ENCODE measurements around the gene SPATA2L. TPM values are rescaled to one million over a fixed set of nuclear protein-coding genes. Genes with fewer than 3 reads are reported as not detected.
A peak's percentile ranks its signal among the peaks of the same experiment; 100 is the strongest.

Gene SPATA2L
- polyA plus RNA-seq, 1 donor (not counting 4 experiments of a cell fraction or from before 2014, with no cell fraction given), result 1.7 TPM

DNA sequence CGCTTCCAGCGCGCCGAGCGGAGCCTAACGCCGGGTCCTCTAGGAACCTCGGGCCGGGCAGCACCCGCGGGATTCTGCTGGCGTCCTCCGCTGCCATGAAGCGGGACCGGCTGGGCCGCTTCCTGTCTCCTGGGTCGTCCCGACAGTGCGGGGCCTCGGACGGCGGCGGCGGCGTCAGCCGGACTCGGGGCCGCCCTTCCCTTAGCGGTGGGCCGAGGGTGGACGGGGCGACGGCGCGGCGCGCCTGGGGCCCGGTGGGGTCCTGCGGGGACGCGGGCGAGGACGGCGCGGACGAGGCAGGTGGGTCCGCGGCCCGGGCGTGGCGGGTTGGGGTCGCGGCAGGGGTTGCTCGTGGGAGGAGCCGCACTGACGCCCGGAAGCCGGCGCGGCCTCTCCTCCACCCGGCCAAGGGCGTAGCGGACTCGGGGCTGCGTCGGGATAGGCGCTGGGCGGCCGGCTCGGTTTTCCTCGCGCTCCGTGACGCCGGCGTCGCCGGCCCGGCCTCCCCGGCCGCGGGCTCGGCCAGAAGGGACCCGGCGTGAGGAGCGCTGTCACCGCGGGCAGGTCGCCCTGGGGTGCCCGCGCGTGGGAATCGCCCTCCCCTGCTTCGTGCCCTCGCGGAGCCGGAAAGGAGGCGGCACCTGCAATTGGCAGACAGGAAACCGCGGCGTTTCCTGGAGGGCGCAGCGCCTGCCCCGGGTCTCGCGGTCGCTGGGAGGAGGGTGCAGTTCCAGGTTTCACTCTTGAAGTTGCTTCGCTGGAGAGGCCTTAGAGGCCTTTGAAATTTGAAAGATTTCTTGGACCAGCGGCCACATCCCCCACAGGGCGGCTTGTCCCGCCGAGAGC, 20.3 kb upstream of the SPATA2L start:
- Histone ChIP-seq H2AFZ (ENCODE audit: control insufficient read depth, low read length) (no peak overlapping the region), H3K27me3 (ENCODE audit: control insufficient read depth, extremely low read depth, insufficient read depth, low read length) (no peaks in the 10 kb centered on the region), H3K4me3 (ENCODE audit: control insufficient read depth in 2 of 3, extremely low read depth in 1 of 3, insufficient read depth in 2 of 3, low read depth in 1 of 3, low read length in 3 of 3) (peak overlapping the region; percentile 64 to 84 (median 83)), H3K27ac (ENCODE audit: control insufficient read depth, insufficient read depth, low read length) (peak overlapping the region; percentile 52), H3K9me1 (ENCODE audit: control insufficient read depth, extremely low read depth, insufficient read depth, low read length) (no peaks in the 10 kb centered on the region), H3K4me2 (ENCODE audit: control insufficient read depth, extremely low read depth, insufficient read depth, low read depth, low read length) (peak overlapping the region; percentile 97), H3K4me1 (ENCODE audit: control insufficient read depth, extremely low read depth, insufficient read depth, low read length) (peaks cover 32% of the 10 kb centered on the region), H3K9ac (ENCODE audit: control insufficient read depth, extremely low read depth, insufficient read depth, low read length) (peak overlapping the region; percentile 73), H3K36me3 (ENCODE audit: control insufficient read depth in 2 of 2, extremely low read depth in 1 of 2, insufficient read depth in 2 of 2, low read length in 2 of 2) (peaks cover 5 to 14% of the 10 kb centered on the region in 2 experiments), H4K20me1 (ENCODE audit: control insufficient read depth, extremely low read depth, insufficient read depth, low read length) (peaks cover 12% of the 10 kb centered on the region), H3K79me2 (ENCODE audit: control insufficient read depth, insufficient read depth, low read length) (peaks cover 19% of the 10 kb centered on the region), H3K9me3 (ENCODE audit: control insufficient read depth, low read depth, low read length) (no peaks in the 10 kb centered on the region)
- no peak for DNase-seq (ENCODE audit: low read depth, low spot score)
- FAIRE-seq, result no peak
- TF ChIP-seq EZH2 (IDR thresholded peaks at IDR 0.05; ENCODE audit: low read length), result no peak
- TF ChIP-seq, protein P1, sequence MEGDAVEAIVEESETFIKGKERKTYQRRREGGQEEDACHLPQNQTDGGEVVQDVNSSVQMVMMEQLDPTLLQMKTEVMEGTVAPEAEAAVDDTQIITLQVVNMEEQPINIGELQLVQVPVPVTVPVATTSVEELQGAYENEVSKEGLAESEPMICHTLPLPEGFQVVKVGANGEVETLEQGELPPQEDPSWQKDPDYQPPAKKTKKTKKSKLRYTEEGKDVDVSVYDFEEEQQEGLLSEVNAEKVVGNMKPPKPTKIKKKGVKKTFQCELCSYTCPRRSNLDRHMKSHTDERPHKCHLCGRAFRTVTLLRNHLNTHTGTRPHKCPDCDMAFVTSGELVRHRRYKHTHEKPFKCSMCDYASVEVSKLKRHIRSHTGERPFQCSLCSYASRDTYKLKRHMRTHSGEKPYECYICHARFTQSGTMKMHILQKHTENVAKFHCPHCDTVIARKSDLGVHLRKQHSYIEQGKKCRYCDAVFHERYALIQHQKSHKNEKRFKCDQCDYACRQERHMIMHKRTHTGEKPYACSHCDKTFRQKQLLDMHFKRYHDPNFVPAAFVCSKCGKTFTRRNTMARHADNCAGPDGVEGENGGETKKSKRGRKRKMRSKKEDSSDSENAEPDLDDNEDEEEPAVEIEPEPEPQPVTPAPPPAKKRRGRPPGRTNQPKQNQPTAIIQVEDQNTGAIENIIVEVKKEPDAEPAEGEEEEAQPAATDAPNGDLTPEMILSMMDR (optimal IDR thresholded peaks at IDR 0.05 in 1 of 3, IDR thresholded peaks at IDR 0.05 in 1 of 3, conservative IDR thresholded peaks at IDR 0.05 in 1 of 3; ENCODE audit: extremely low read depth in 1 of 3, insufficient read depth in 2 of 3, low read length in 3 of 3), result no peak
- dilution Hi-C loops (cut with MboI; ENCODE audit: extremely low pct_ligation_motif_present, low sequenced_read_pairs), result no loop called here

DNA sequence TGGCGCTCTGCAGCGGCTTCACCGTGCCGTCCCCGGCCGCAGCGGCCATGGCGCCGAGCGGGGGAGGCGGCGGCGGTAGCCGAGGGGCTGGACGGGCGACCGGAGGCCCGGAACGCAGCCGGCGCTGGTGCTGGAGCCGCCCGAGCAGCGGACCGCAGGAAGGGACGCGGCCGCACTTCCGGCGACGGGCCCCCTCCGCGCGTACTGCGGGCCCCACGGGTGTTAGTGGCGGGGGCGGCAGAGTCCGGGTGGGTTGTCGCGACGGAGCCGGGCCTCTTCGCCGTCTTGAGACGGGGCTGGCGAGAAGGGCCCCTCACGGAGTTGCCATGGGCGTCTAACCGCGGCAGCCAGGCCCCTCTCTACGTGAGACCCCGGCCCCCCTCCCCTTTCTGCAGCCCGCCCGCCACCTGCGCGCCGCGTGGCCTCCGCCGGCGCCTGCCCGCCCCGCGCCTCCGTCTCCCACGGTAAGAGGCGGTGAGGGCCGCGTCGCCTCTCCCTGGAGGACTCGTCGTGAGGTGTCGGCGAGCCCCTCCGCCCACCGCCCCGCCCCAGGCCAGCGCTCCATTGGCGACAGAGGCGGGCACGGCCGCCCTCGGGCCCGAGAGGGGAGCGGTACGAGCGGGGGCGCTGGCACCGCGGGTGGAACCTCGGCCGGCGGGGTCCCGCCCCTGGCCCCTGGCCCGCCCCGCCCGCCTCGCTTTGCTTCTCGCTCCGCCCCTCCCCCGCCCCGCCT, 19.5 kb upstream of the SPATA2L start, which contains the start of the genes VPS9D1 and ZNF276:
Gene VPS9D1, minus strand, starts transcription at position 86 of the 733 bp plus-strand sequence. Its CDS starts 37 bp downstream, at position 49.
Gene ZNF276, plus strand, starts transcription at position 725 of the 733 bp plus-strand sequence. CDS start 104 bp downstream, outside the sequence.
- Histone ChIP-seq H3K4me2 (ENCODE audit: control insufficient read depth, extremely low read depth, insufficient read depth, low read depth, low read length) (peak within 1 kb of the TSS; percentile 97), H3K36me3 (ENCODE audit: control insufficient read depth in 2 of 2, extremely low read depth in 1 of 2, insufficient read depth in 2 of 2, low read length in 2 of 2) (peaks cover 5 to 14% of the 10 kb centered on the region in 2 experiments), H3K4me1 (ENCODE audit: control insufficient read depth, extremely low read depth, insufficient read depth, low read length) (peaks cover 32% of the 10 kb centered on the region), H3K79me2 (ENCODE audit: control insufficient read depth, insufficient read depth, low read length) (peaks cover 19% of the 10 kb centered on the region), H3K9ac (ENCODE audit: control insufficient read depth, extremely low read depth, insufficient read depth, low read length) (peak within 1 kb of the TSS; percentile 74), H4K20me1 (ENCODE audit: control insufficient read depth, extremely low read depth, insufficient read depth, low read length) (peaks cover 12% of the 10 kb centered on the region), H3K9me3 (ENCODE audit: control insufficient read depth, low read depth, low read length) (no peaks in the 10 kb centered on the region), H2AFZ (ENCODE audit: control insufficient read depth, low read length) (peak within 1 kb of the TSS; percentile 46), H3K4me3 (ENCODE audit: control insufficient read depth in 2 of 3, extremely low read depth in 1 of 3, insufficient read depth in 2 of 3, low read depth in 1 of 3, low read length in 3 of 3) (peak within 1 kb of the TSS; percentile 64 to 84 (median 83)), H3K27me3 (ENCODE audit: control insufficient read depth, extremely low read depth, insufficient read depth, low read length) (no peaks in the 10 kb centered on the region), H3K27ac (ENCODE audit: control insufficient read depth, insufficient read depth, low read length) (peak within 1 kb of the TSS; percentile 52), H3K9me1 (ENCODE audit: control insufficient read depth, extremely low read depth, insufficient read depth, low read length) (no peaks in the 10 kb centered on the region)
- TF ChIP-seq, protein P1 (optimal IDR thresholded peaks at IDR 0.05 in 1 of 3, IDR thresholded peaks at IDR 0.05 in 1 of 3, conservative IDR thresholded peaks at IDR 0.05 in 1 of 3; ENCODE audit: extremely low read depth in 1 of 3, insufficient read depth in 2 of 3, low read length in 3 of 3), result no peak
- TF ChIP-seq EZH2 (IDR thresholded peaks at IDR 0.05; ENCODE audit: low read length), result no peak
- dilution Hi-C loops (cut with MboI; ENCODE audit: extremely low pct_ligation_motif_present, low sequenced_read_pairs), result no loop called here
- FAIRE-seq (no peak), DNase-seq (ENCODE audit: low read depth, low spot score) (no peak)
